Endothelial cell of umbilical vein (primary cell): ENCODE data around the gene FTSJ1.
"Not testable (repeated sequence)": the region's sequence is repeated elsewhere in the genome, so short reads cannot be mapped to it uniquely, and the experiment has no call there.

ENCODE experiments used
- EZH2 ChIP-seq: IDR thresholded peaks from 2 replicates; pipeline ENCODE4 v1.6.1; 2012; ENCODE audit warnings: borderline replicate concordance, low read depth, mild to moderate bottlenecking, moderate library complexity, low read length, inconsistent platforms; ENCODE audit not compliant: severe bottlenecking
- JUN ChIP-seq: IDR thresholded peaks from 2 replicates; pipeline ENCODE4 v1.6.1; 2011; ENCODE audit warnings: borderline replicate concordance, low read depth; ENCODE audit not compliant: insufficient read length, insufficient read depth
- POLR2A ChIP-seq: IDR thresholded peaks from 2 replicates; pipeline ENCODE4 v1.6.1; 2012; ENCODE audit warnings: low read depth, mild to moderate bottlenecking, control low read depth, low read length
- TF ChIP-seq, protein P1 (sequence below), 2 donors: IDR thresholded peaks; 1 replicate in 1 of 2; 2 replicates in 1 of 2; pipeline ENCODE4 v1.5.1; 2011; ENCODE audit warnings: low read length in 2 of 2, mild to moderate bottlenecking in 2 of 2, moderate library complexity in 2 of 2, control low read depth in 1 of 2, inconsistent platforms in 1 of 2, low read depth in 1 of 2; ENCODE audit not compliant: insufficient read depth in 1 of 2; ENCODE audit errors: extremely low read depth in 1 of 2

DNA sequence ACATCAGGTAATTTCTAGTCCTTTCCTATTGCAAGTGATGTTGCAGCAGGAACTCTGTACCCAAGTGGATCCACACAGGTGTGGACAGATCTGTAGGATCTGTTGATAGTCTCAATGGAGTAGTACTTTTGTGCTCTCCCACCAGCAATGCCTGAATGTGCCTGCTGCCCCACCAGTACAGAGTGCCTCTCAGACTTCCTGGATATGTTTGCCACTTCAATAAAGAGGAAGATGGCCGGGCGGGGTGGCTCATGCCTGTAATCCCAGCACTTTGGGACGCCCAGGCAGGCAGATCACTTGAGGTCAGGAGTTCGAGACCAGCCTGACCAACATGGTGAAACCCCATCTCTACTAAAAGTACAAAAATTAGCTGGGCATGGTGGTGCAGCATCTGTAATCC, 43.5 kb downstream of the FTSJ1 start:
- TF ChIP-seq, protein P1, sequence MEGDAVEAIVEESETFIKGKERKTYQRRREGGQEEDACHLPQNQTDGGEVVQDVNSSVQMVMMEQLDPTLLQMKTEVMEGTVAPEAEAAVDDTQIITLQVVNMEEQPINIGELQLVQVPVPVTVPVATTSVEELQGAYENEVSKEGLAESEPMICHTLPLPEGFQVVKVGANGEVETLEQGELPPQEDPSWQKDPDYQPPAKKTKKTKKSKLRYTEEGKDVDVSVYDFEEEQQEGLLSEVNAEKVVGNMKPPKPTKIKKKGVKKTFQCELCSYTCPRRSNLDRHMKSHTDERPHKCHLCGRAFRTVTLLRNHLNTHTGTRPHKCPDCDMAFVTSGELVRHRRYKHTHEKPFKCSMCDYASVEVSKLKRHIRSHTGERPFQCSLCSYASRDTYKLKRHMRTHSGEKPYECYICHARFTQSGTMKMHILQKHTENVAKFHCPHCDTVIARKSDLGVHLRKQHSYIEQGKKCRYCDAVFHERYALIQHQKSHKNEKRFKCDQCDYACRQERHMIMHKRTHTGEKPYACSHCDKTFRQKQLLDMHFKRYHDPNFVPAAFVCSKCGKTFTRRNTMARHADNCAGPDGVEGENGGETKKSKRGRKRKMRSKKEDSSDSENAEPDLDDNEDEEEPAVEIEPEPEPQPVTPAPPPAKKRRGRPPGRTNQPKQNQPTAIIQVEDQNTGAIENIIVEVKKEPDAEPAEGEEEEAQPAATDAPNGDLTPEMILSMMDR (IDR thresholded peaks at IDR 0.05; ENCODE audit: extremely low read depth in 1 of 2, insufficient read depth in 1 of 2, low read depth in 1 of 2, low read length in 2 of 2) = not testable (repeated sequence)
- not testable (repeated sequence) for TF ChIP-seq POLR2A, EZH2, JUN
